Fibroblast of skin of left biceps (primary cell): ENCODE data around the gene SCGB1D4.
"Not testable (repeated sequence)": the region's sequence is repeated elsewhere in the genome, so short reads cannot be mapped to it uniquely, and the experiment has no call there.

Experiments used
- DNase-seq, 2 experiments: peaks; one replicate each; pipeline ENCODE4 v3.0.0-alpha.2; 2013; ENCODE audit warnings: low read depth in 2 of 2

Gene SCGB1D4

DNA sequence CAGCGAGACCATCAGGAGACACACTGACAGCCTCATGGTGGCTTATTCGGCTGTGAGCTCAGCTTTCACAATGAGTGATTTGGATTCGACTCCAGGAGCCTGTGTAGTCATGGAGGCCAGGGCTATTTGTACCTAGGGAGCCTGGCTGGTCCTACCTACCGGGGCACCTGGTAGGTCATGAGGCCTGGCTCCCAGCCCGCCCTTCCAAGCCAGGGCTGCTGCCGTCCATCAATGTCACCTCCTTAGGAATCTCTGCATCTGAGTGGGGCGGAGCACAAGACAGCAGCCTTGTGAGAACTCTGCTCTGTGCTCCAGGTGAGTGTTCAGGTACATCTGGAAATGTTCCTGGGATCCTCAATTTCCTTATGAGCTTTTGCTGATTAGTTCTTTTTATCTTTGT lies at the start of gene SCGB1D4:
SCGB1D4 (minus strand) TSS at position 101 of the 400 bp plus-strand sequence; CDS start at position 36, 65 bp downstream.
- DNase-seq = no peak

GRCh38 chr11:62345861-62346260 lies 47.0 kb upstream of the SCGB1D4 start:
- DNase-seq = no peak

- no peak for DNase-seq
Observed at GRCh38 chr11:62344210-62344609, 45.3 kb upstream of the SCGB1D4 start.

- not testable (repeated sequence) for DNase-seq
Observed at GRCh38 chr11:62343646-62344190, 44.8 kb upstream of the SCGB1D4 start.

DNA sequence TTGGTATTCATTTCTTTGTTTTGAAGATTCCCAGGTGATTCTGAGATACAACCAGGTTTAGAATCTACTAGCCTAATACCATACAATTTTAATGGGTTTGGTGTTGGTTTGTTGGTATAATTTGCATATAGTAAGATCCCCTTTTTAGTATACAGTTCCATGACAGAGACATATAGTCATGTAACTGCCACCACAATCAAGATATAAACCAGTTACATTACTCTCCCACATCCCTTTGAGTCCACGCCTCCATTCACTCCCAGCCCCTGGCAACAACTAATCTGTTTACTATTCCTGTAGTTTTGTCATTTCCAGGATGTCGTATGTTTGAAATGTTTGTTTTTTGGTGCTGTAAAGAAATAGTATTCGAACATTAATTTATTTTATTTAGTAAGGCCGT lies 42.7 kb upstream of the SCGB1D4 start:
- no peak for DNase-seq

- DNase-seq = no peak
Observed at GRCh38 chr11:62340269-62340901, 41.5 kb upstream of the SCGB1D4 start.

DNA sequence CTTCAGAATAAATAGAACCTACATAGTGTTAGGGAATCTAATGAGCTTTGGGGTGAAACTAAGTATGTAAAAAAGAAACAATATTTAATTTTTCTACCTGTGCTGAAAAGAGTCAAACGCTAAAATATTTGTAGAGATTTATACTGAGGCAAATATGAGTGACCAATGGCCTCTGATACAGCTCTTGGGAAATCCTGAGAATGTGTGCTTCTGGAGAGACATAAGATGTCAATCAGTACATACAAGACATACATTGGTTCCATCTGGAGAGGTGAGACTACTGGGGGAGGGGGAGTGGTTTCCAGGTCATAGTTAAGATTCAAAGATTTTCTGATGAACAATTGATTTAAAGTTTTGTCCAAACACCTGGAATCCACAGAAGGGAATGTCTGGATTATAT lies 39.3 kb upstream of the SCGB1D4 start:
- DNase-seq = no peak

GRCh38 chr11:62337303-62338181 lies 38.7 kb upstream of the SCGB1D4 start, which contains the start of gene ASRGL1:
Gene ASRGL1, plus strand, starts transcription at chr11:62337448. Its CDS starts 530 bp downstream, at chr11:62337978.
- no peak for DNase-seq

DNA sequence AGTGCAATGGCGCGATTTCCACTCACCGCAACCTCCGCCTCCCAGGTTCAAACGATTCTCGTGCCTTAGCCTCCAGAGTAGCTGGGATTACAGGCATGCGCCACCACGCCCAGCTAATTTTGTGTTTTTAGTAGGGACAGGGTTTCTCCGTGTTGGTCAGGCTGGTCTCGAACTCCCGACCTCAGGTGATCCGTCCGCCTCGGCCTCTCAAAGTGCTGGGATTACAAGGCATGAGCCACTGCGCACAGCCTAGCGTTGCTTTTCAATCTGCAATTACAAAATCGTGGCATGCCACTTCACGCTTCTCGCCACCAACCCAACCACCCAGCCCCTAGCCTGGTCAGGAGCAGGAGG lies 38.1 kb upstream of the SCGB1D4 start:
- not testable (repeated sequence) for DNase-seq

DNA sequence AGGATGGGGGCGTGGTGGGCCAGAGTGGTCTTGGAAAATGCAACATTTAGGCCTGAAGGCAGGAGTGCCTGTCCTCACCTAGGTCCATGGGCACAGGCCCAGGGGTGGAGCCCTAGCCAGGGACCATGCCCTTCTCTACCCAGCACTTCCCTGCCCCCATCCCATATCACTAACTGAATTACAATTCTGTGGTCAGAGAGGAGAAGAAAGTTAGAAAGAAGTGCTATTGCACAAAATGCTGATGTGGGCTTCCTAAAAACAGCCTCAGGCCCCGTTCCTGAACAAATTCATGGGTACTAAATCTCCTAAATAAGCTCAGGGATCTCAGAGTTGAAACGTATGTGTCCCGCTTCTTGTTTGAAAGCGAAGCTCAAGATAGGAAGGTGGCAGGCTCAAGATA lies 34.9 kb upstream of the SCGB1D4 start:
- no peak for DNase-seq

DNA sequence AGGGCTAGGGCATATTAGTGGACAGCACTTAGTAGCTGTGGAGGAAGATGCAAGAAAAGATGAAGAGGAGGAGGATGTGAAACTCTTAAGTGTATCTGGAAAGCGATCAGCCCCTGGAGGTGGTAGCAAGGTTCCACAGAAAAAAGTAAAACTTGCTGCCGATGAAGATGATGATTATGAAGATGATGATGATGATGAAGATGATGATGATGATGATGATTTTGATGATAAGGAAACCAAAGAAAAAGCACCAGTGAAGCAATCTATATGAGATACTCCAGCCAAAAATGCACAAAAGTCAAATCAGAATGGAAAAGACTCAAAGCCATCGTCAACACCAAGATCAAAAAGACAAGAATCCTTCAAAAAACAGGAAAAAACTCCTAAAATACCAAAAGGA lies 32.4 kb upstream of the SCGB1D4 start:
- DNase-seq = not testable (repeated sequence)

GRCh38 chr11:62327541-62327940 lies 28.7 kb upstream of the SCGB1D4 start:
- not testable (repeated sequence) for DNase-seq

GRCh38 chr11:62326719-62327118 lies 27.8 kb upstream of the SCGB1D4 start:
- not testable (repeated sequence) for DNase-seq

DNA sequence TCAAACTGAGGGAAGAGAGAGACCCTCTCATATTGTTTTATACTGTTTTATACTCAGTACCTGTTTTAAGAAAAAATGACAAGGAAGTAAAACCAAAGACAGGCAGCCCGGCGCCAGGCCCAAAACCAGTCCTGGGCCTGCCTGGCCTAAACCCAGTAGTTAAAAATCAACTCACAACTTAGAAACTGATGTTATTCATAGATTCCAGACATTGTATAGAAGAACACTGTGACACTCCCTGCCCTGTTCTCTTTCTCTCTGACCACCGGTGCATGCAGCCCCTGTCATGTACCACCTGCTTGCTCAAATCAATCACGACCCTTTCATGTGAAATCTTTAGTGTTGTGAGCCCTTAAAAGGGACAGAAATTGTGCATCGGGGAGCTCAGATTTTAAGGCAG lies 26.9 kb upstream of the SCGB1D4 start:
- not testable (repeated sequence) for DNase-seq

DNA sequence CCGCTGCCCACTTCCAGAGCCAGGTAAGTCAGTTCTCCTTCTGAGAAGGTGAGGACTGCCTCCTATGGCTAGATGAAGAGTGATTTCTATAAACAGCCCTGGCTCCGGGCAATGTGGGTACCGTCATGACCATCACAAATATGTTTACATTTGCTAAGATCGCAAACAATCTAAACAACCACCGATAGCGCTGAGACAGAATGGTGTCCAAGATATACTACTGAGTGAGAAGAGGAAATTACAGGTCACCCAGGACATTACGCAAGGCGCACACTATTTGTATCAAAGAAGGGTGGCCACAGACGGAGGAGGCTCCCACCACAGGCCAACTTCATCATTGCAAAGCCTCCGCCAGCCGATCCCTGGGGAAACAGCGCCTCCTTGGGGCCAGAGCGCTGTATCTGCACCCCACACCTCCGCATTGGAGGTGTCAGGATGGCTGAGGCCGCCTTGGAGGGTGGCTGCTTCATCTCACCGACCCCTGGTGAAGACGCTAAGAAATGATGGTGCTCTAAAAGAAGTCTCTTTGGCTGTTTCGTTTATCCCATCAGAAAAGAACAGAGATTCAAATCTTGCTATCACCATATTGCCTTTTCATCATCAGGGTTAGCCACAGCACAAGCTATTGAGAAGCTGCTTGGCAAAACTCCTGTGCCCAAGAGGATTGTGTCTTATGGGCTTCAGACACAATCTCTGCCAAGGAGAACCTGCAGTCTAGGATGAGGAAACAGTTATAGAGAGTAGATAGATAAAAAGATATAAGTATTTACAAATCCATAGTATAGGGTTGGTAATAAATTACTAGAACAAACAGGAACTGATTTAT lies 26.1 kb upstream of the SCGB1D4 start:
- DNase-seq = no peak

- no peak for DNase-seq
Observed at GRCh38 chr11:62322524-62322923, 23.6 kb upstream of the SCGB1D4 start.

DNA sequence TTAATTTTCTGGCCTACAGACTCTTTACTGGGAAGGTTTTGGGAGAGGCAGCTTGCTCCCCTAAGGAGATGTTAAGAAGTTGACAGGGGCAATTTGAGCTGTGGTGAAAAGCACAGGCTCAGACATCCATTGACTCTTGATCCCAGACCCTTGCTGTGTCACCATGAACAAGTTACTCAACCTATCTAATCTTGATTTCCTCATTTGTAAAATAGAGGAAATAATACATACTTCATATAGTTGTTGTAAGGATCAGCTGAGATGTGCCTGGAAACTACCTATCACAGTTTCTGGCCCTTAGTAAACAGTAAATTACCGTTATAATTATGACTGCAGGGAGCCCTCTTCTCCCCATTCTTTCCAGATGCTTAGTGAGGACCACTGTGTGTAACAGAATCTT lies 16.6 kb upstream of the SCGB1D4 start:
- DNase-seq = no peak

- no peak for DNase-seq
Observed at GRCh38 chr11:62309991-62310390, 11.1 kb upstream of the SCGB1D4 start.

DNA sequence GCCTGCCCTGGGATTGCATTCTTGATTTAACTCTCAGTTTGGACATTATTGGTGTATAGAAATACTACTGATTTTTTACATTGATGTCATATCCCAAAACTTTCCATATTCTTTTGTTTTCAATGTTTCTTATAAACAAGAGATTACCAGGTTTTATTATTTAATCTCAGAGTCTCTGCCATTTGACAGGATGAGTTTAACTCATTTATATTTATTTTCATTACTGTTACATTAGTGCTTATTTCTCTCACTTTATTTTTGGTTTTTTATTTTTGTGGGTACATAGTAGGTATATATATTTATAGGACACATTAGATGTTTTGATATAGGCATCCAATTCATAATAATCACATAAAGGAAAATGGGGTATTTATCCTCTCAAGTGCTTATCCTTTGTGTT lies 9.1 kb upstream of the SCGB1D4 start:
- no peak for DNase-seq

GRCh38 chr11:62306227-62306626 lies 7.4 kb upstream of the SCGB1D4 start:
- no peak for DNase-seq

DNA sequence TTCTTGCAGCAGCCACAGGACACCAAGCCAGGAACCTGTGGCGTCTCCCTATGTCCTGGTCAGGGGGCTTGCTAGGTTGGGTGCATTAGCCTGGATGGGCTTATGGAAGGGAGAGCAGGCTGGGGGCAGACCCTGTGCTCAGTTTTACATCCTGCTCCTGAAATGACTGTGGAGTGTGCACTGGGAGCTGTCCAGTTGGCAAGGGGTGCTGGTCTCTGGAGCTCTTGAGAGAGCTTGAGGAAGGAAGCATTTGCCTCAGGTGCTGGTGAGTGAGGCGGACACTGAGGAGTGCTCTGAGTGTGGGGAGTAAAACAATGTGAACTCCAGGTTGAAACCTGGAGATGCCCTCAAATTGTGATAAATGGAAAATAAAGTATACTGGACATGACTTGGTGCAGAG lies 3.4 kb downstream of the SCGB1D4 start:
- no peak for DNase-seq

GRCh38 chr11:62280452-62280851 lies 18.4 kb downstream of the SCGB1D4 start:
- no peak for DNase-seq
